HEK293T (cell line): ENCODE measurements around the gene FGF22.

Source experiments
- ARNT ChIP-seq: fragments of 450-650 bp; IDR thresholded peaks from 2 replicates; pipeline ENCODE4 v1.6.1; 2017; ENCODE audit warnings: mild to moderate bottlenecking
- ELF4 ChIP-seq: fragments of 450-650 bp; IDR thresholded peaks from 2 replicates; pipeline ENCODE4 v1.6.1; 2017; ENCODE audit warnings: antibody characterized with exemption
- LEF1 ChIP-seq: fragments of 450-650 bp; IDR thresholded peaks from 2 replicates; pipeline ENCODE4 v1.6.1; 2017; ENCODE audit warnings: mild to moderate bottlenecking, borderline replicate concordance
- NFRKB ChIP-seq: fragments of 450-650 bp; IDR thresholded peaks from 2 replicates; pipeline ENCODE4 v1.6.1; 2016; ENCODE audit warnings: mild to moderate bottlenecking, moderate library complexity
- SP1 ChIP-seq: fragments of 450-650 bp; IDR thresholded peaks from 2 replicates; pipeline ENCODE4 v1.6.1; 2017

GRCh38 chr19:628168-628567 lies 11.5 kb upstream of the FGF22 start:
- no peak for TF ChIP-seq SP1
- no peak for TF ChIP-seq ARNT
- no peak for TF ChIP-seq ELF4
- TF ChIP-seq NFRKB = no peak
- no peak for TF ChIP-seq LEF1
